IPS DF 19.7 (cell line): ENCODE data around the gene MRPS35.
"Not testable (repeated sequence)": the region's sequence is repeated elsewhere in the genome, so short reads cannot be mapped to it uniquely, and the experiment has no call there.

Experiments
- DNase-seq: peaks from one replicate; pipeline ENCODE4 v3.0.0-alpha.2; 2013; ENCODE audit warnings: low read depth, low spot score

The MRPS35 gene

DNA sequence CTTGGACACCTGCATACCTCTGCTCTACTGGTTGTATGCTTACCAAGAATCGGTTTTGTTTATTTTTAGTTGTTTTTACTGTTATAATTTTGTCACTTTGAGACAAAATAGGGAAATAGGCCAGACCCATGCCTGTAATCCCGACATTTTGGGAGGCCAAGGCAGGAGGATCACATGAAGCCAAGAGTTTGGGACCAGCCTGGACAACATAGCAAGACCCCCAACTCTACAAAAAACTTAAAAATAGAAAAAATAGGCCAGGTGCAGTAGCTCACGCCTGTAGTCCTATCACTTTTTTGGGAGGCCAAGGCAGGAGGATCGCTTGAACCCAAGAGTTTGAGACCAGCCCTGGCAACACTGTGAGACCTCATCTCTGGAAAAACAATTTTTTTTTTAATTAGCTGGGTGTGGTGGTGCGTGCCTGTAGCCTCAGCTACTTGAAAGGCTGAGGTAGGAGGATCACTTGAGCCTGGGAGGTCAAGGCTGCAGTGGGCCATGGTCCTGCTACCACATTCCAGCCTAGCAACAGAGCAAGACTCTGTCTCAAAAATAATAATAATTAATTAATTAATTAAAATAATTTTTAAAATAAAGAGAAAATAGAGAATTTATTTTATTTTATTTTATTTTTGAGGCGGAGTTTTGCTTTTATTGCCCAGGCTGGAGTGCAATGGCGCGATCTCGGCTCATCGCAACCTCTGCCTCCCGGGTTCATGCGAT is 1.3 kb upstream of the MRPS35 start:
- no peak for DNase-seq

DNA sequence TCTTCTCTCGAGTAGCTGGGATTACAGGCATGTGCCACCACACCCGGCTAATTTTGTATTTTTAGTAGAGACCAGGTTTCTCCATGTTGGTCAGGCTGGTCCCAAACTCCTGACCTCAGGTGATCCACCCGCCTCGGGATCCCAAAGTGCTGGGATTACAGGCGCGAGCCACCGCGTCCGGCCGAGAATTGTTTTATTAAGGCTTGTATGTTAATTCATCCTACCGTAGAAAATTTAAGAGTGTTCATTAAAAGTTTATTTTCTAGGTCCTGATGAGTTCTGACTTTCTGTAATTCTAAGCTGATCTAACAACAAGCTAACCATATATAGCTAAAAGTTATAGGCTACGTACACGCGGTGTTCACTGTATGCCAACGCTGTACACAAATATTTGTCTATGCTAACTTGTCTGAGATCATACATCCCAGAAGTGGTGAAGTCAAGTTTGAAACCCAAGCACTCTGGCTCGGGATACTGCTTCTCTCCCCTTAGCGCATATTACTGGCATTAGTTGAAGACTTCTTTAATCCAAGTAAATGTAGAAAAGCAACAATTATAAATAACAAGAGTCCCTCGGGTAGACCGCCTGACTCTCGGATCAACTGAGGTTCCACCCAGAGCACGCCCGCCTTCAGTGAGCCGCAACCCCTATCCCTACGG is 570 bp upstream of the MRPS35 start:
- DNase-seq: no peak

DNA sequence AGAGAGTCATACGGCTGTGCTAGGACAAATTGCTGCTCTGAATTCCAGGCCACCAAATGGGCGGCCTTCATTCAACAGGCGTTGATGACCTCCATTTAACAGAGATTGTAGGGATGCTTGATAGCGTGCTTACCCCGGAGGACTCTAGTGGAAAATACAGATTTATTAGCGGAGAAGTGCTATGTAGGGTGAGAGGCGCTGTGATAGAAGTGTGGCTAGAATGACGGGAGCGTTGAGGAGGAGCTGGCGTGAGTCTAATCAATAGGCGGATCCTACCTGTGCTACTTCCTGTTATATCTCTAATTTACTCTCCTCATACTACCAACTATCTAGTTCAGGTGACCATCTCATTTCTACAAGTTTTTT is 668 bp downstream of the MRPS35 start:
- no peak for DNase-seq

DNA sequence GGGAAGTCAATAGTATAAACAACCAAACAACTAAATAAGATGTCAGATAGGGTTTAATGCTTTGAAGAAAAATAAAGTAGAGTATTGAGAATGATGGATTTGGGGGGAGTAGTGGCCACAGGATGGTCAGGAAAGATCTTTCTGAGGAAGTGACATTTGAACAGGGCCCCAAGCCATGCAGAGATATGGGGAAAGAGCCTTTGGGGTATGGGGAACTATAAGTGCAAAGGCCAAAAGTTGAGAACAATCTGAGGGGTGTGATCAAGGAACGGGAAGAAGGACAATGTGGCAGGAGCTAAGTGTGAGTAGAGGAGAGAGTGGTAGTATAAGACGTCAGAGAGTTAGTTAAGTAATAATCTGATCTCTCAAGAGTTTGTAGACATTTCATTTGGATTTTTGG is 1.3 kb downstream of the MRPS35 start:
- DNase-seq: no peak

DNA sequence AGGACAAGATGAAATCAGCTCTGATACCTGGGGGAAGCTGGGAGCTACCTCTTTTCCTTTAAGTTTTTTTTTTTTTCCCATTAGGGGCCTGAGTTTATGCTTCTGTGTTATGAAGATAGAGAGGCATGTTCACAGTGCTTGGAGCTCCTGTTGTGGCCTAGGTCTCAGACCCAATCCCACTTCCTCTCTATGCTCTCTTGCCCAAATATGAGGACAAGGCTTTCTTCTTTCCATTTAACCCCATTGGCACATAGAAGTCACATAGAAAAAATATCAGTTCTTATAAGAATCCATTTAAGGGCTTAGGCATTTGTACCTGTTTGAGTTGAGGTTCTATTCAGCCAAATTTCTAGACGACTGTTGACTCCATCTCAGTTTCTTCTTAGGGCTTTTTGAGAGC is 12.6 kb downstream of the MRPS35 start:
- no peak for DNase-seq

DNA sequence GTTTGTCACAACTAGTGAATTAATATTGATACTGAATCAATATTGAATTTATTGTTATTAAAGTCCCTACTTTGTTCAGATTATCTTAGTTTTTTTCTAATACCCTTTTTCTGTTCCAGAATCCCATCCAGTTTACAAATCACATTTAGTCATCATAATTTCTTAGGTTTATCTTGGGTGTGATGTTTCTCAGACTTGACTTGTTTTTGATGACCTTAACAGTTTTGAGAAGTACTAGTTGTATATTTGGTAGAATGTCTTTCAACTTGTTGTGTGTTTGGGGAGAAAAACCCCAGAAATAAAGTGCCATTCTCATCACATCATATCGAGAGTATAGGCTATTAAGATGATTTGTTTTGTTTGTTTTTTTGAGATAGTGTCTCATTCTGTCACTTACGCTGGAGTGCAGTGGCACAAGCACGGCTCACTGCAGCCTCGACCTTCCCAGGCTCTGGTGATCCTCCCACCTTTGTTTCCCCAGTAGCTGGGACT is 19.5 kb downstream of the MRPS35 start:
- no peak for DNase-seq

DNA sequence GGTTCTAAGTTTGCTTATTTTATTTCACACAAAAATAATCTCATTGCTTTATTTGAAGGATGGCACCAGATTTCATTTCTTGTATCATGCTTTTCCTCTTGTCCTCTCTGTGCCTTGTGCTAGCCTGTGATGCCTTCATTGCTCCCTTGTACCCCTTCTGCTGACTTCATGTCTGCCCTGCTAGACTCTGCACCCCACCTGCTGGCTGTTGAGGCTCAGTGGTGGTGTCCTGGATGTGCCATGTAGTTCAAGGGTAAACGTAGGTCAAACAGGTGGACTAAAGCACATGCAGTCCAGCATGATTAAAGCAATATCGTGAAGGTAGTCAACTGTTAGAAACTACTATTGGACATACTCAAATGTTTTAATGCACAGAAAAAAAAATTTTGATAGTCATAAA is 21.6 kb downstream of the MRPS35 start:
- DNase-seq: no peak

DNA sequence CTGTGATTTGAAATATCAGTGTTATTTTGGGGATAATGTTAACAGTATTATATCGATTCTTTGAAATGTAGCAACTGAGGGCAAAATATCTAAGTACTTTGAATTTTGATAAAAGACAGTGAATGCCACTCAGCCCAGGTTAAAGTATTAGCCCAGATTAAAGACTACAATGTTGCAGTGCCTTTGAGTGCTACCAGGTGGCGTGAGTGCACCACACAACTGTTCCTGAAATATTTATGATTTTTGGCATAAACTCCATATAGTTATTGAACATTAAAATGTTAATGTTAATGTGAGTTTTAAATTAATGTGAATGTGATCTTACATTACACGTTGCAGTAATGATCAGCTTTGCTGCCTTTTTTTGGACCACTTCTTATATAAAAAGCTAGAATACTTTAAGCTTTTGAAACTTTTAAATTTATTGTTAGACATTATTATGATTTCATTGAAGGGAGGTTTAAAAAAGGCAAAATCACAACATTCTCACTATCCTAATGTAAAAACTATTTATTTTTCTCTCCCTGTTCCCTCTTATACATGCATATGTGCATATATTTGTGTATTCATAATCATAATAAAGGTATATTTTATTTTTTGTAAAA is 22.5 kb downstream of the MRPS35 start:
- no peak for DNase-seq

DNA sequence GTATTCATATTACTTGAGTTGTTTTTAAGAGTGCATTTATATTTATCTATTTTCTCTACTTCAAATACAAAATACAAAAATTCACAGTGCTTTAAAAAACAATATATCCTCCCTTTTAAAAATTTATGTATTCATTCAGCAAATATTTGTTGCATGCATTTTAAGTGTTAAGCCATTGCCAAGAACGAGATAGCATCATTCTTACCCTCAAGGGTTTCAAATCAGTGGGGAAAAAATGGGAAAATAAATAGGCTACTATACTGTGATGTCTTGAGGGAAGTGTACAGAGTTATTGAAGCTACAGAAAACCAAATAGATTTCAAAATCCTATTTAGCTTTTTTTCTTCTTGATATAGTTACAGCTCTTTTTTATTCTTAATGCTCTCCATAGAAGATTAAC is 23.2 kb downstream of the MRPS35 start:
- DNase-seq: no peak

DNA sequence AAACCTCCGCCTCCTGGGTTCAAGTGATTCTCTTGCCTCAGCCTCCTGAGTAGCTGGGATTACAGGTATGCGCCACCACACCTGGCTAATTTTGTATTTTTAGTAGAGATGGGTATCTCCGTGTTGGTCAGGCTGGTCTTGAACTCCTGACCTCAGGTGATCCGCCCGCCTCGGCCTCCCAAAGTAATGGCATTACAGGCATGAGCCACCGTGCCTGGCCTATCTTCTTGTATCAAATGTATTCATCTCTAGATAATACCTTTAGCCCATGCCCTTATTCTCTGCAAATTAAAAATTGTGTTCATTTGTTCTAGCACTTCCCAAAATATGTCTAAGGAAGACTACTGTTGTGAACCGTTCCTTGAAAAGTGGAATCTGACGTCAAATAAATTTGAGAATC is 23.7 kb downstream of the MRPS35 start:
- DNase-seq: not testable (repeated sequence)

DNA sequence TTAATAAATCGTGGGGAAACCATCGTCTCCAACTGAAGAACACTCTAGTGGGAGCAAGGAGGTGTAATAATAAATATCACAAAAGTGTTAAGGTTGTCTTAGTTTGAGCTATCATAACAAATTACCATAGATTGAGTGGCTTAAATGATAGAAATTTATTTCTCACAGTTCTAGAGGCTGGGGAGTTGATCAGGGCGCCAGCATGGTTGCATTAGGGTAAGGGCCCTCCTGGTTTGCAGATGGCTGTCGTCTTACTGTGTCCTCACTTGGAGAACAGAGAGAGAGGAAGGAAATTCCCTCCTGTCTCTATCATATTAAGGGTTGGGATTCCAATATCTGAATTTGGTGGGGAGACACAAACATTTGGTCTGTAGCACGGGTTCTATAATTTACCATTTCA is 33.0 kb downstream of the MRPS35 start:
- no peak for DNase-seq

DNA sequence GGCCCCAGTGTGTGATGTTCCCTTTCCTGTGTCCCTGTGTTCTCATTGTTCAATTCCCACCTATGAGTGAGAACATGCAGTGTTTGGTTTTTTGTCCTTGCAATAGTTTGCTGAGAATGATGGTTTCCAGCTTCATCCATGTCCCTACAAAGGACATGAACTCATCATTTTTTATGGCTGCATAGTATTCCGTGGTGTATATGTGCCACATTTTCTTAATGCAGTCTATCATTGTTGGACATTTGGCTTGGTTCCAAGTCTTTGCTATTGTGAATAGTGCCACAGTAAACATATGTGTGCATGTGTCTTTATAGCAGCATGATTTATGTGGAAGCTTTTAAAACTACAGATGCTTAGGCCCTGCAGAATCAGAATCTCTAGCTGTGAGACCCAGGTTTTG is 35.1 kb downstream of the MRPS35 start:
- DNase-seq: not testable (repeated sequence)

DNA sequence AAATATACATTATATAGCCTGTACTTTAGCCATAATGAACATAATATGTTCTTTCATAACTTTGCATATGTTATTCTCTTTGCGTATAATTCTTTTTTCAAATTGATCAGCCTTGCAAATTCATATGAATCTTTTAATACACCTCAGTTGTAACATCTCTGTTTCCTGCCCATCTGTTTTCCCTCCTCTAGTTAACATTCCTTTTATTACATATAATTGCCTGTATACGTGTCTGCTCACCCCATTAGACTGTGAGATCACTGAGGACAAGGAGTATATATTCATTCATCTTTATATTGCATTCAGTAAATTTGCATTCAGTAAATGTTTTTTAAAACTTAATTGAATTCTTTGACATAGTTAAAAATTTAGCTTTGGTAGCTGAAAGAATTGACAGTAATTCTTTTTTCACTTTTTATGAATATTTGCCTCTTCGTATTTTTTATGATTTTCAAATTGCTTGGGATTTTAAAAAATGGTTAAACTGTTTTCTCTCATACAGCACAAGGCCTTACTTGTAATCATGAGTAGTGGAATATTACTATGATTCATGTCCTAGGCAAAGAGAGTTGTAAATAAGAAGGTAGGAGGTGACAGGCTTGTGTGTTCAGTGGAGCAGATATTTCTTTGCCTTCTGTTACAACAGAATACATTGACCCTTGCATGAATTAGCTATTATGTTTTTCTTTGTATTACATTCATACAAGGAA is 36.6 kb downstream of the MRPS35 start:
- no peak for DNase-seq

DNA sequence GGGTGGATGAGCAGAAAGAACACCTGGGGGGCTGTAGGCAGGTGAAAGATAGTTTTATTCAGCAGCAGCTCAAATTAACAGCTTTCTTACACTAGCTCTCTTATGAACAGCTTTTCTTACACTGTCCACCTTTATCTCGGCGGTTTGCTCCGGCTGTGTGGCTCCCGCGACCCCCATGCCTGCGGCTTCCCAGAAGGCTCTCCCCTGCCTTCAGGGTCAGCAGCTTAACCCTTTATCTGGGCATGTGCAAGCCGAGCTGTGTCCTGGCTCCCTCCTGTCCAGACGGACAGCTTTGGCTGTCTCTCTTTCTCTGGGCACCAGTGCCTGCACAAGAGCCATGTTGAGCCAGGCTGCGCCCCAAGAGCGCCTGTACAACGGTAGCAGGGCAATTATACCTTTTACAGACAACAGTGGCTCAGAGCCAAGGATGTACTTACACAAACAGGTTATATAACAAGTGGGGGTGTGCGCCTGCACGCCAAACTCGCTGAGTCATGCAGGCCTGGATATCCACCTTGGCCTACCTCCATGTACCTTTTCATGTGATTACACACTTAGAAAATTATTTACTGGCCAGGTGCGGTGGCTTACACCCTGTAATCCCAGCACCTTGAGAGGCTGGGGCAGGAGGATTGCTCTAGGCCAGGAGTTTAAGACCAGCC is 40.9 kb downstream of the MRPS35 start:
- no peak for DNase-seq

DNA sequence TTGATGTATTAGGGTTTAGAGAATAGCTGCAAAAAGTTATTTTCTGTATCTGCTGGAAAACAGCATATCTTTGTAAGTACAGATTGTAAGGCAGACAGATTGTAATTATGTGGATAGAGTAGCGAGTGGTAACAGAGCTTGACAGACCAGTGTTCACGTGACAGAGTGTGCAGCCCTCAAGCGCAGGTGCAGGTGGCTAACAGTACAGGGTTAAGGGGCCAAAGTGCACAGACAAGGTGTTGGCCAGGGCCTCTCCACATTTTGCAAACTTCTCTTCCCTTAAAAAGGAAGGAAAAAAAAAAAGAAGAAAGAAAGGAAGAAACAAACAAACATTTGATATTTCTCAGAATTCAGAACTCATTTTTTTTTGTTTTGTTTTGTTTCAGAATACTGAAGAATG is 44.2 kb downstream of the MRPS35 start:
- DNase-seq: no peak

DNA sequence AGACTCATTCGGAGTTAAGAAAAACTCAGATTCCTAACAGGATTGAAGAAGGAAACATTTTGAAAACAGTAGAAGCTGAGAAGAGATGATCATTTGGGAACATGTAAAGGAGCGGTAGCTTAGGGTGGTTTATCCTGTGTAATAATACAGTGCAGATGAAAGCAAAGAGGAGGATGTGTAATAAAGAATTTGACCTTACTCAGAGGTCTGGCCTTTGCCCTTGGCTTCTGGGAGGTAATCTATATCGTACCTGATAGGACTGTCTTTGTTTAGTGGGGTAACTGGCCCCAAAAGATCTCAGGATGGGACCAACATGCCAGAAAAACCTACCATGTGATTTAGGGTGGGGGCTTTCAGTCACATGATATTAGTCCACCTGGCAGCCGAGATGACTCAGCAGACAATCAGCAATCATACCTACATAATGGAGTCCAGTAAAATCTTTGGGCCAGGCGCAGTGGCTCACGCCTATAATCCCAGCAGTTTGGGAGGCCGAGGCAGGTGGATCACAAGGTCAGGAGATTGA is 46.1 kb downstream of the MRPS35 start:
- DNase-seq: no peak

DNA sequence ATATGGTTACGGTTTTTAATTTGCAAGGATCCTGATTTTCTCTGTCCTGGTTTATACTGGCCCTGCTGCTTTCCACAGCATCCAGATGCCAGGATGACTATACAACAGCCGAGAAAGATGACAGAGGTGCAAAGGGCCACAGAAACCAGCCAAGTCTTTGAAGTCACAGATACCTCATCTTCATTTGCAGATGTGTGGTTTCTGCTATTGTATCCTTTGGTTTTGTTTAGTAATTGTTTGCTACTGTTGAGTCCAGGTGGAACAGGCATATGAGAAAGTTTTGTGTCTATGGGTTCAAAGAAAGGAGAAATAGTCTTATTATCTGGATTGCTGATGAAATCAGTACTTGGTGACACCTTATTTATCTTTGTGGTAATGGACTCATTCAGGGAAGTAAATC is 52.1 kb downstream of the MRPS35 start:
- DNase-seq: no peak

DNA sequence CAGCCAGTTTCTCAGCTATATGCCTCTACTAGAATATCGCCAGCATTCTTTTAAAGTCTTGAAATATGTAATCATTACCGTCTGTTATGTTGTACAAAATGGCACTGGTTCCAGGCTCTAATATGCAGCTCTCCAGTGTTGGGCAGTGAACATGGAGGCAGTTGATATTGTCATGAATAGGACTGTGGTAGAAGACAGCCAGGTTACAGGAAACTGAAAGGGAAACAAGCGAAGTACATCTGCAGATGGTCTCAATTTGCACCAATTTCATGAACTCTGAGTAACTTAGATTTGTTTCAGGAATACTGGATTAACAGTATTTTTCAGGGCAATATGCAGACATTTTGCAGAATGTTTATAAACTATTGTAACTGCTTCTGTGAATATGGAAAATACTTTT is 56.0 kb downstream of the MRPS35 start:
- DNase-seq: no peak

DNA sequence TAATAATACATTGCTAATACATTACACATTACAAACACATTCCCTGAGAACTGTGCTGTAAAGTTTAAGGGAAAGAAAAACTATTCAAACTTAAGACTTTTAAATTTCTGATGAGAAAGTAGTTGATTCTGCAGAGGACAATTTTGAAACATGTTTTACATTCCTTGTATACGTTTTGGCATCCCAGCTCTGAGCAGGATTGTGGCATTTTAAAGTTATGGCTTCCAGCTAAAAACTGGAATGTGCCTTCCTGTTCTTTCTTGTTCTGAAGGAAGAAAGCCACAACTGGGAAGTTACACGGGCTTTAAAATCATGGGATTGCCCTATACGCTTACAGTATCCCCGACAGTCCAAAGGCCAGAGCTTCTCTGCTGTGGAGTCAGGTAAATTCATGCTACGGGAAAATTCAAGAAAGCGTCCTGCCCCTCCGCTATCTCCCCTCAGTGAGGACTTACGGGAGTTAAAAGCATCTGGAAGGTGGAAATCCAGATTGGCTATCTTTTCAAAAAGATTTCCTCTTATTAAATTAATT is 58.6 kb downstream of the MRPS35 start:
- no peak for DNase-seq

DNA sequence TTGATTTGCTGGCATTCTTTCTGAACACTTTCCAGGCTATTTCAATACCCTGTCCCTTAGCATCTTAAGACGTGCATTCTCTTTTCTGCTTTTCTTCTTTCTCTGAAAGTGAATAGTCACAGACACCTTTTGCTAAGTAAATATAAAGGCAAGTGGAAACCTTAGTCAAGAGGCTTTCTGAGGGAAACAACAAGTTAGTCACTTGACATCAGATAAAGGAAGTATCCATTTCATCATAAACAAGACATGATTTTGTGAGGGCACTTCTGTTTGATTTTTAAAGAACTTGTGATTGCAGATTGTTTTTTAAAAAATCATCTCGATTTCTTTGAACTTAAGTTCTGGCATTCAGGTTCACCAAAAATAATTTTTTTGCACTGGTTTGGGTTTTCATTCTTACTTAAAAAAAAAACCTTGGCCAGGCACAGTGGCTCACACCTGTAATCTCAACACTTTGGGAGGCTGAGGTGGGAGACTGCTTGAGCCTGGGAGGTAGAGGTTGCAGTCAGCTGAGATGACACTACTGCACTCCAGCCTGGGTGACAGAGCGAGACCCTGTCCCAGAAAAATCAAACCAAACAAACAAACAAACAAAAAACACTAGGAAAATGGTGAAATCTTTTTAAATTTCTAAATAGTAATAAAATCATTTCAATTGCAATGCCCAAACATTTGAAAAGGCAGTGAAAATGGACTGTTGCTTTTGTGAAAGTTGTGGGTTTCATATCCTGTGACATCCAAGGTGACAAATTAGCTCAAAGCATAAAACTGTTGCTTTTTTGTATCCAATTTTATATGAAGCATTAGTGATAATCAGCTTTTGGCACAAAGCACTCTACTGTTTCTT is 61.1 kb downstream of the MRPS35 start:
- DNase-seq: no peak
